Measurements from ENCODE around the gene CABP5. TPM values are rescaled to one million over a fixed set of nuclear protein-coding genes. Genes with fewer than 3 reads are reported as not detected.
"Not testable (repeated sequence)": the region's sequence is repeated elsewhere in the genome, so short reads cannot be mapped to it uniquely, and the experiment has no call there.

Gene CABP5
- total and polyA plus RNA-seq, 8 donors: not detected

DNA sequence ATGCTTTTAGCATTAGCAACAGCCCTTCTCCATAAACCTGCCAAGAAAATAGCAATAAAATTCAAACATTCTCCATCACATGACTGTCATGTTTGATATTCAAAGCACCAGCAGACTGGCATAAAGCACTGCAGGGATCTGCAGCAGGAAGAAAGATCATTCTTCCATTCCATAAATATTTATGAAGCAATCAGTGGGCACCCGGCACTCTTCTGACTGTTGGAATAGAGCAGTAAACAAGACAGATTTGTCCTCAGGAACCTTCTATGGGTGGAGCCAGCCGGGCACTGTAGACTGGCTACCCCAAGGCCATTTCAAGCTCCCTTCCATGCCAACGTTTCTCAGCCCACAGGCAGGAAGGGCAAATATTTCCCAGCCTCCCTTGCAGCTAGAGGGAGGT lies 41.2 kb upstream of the CABP5 start:
- Histone ChIP-seq H3K36me3 (no peaks in the 10 kb centered on the region), H3K27ac (no peak overlapping the region), H3K9me3 (no peaks in the 10 kb centered on the region), H3K27me3 (no peaks in the 10 kb centered on the region), H3K4me1 (no peaks in the 10 kb centered on the region), H3K4me3 (no peak overlapping the region)
- WGBS, 5 donors: 41 to 54% (median 49%) methylated on average over 3 of the region's 3 CpGs
- intact Hi-C loops (cut with DNase I; ENCODE audit: low total_unique reads): no loop called here
- TF ChIP-seq POLR2AphosphoS5 (IDR thresholded peaks at IDR 0.05): no peak
- no peak for TF ChIP-seq EP300 (IDR thresholded peaks at IDR 0.05)
- TF ChIP-seq POLR2A (IDR thresholded peaks at IDR 0.05): no peak
- TF ChIP-seq, protein P1, sequence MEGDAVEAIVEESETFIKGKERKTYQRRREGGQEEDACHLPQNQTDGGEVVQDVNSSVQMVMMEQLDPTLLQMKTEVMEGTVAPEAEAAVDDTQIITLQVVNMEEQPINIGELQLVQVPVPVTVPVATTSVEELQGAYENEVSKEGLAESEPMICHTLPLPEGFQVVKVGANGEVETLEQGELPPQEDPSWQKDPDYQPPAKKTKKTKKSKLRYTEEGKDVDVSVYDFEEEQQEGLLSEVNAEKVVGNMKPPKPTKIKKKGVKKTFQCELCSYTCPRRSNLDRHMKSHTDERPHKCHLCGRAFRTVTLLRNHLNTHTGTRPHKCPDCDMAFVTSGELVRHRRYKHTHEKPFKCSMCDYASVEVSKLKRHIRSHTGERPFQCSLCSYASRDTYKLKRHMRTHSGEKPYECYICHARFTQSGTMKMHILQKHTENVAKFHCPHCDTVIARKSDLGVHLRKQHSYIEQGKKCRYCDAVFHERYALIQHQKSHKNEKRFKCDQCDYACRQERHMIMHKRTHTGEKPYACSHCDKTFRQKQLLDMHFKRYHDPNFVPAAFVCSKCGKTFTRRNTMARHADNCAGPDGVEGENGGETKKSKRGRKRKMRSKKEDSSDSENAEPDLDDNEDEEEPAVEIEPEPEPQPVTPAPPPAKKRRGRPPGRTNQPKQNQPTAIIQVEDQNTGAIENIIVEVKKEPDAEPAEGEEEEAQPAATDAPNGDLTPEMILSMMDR (IDR thresholded peaks at IDR 0.05): no peak
- DNase-seq: no peak

DNA sequence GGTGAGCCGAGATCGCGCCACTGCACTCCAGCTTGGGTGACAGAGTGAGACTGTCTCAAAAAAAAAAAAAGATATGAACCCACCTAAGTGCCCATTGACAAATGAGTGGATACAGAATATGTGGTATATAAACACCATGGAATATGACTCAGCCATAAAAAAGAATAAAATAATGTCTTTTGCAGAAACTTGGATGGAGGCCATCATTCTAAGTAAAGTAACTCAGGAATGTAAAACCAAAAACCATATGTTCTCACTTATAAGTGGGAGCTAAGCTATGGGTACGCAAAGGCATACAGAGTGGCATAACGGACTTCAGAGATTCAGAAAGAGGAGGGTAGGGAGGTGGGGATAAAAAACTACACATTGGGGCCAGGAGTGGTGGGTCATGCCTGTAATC lies 37.2 kb upstream of the CABP5 start:
- H3K27me3 ChIP-seq: no peaks in the 10 kb centered on the region
- H3K4me1 ChIP-seq: no peaks in the 10 kb centered on the region
- WGBS, 5 donors: 86 to 97% (median 94%) methylated on average over 5 of the region's 5 CpGs
- TF ChIP-seq EP300 (IDR thresholded peaks at IDR 0.05) (no peak), POLR2AphosphoS5 (IDR thresholded peaks at IDR 0.05) (no peak)
- no peaks in the 10 kb centered on the region for H3K9me3 ChIP-seq
- H3K4me3 ChIP-seq: no peak overlapping the region
- H3K36me3 ChIP-seq: peaks cover 0 to 15% (median 2%) of the 10 kb centered on the region in 4 donors
- intact Hi-C loops (cut with DNase I; ENCODE audit: low total_unique reads): no loop called here
- no peak overlapping the region for H3K27ac ChIP-seq
- DNase-seq: no peak

DNA sequence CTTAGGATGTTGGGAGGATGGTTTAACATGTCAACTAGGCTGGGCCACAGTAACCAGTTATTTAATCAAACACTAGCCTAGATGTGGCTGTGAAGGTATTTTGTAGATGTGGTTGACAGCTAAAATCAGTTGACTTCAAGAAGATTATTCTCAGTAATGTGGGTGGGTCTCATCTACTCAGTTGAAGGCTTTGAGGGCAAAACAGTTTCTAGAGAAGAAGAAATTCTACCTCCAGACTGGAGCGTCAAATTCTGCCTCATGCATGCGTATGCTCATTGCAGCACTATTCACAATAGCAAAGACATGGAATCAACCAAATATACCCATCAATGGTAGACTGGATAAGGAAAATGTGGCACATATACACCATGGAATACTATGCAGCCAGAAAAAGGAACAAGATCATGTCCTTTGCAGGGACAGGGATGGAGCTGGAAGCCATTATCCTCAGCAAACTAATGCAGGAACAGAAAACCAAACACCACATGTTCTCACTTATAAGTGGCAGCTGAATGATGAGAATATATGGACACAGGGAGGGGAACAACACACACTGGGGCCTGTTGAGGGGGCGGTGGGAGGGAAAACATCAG lies 26.4 kb upstream of the CABP5 start:
- H3K36me3 ChIP-seq: peaks cover 0 to 49% (median 10%) of the 10 kb centered on the region in 4 donors
- intact Hi-C loops (cut with DNase I; ENCODE audit: low total_unique reads): not testable (repeated sequence)

DNA sequence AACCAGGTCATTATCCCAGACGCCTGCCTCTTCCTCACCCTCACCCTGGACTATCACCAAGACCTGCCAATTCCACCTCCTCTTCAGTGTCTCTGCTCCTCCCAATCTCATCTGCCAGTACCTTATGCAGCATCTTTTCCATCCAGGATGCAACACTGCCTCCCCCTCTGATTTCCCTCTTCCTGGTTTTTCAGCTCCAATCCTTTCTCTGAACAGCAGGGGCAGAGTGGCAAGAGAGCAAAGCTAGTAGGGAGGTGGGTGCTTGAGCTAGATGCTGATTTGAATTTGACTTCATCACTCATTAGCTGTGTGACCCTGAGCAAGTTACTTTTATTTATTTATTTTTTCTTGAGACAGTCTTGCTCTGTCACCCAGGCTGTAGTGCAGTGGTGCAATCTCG lies 25.6 kb upstream of the CABP5 start:
- H3K27ac ChIP-seq: no peak overlapping the region
- no peaks in the 10 kb centered on the region for H3K27me3 ChIP-seq
- no peak for TF ChIP-seq POLR2AphosphoS5 (IDR thresholded peaks at IDR 0.05)
- TF ChIP-seq EP300 (IDR thresholded peaks at IDR 0.05): no peak
- TF ChIP-seq, protein P1 (IDR thresholded peaks at IDR 0.05): no peak
- no peak for TF ChIP-seq POLR2A (IDR thresholded peaks at IDR 0.05)
- intact Hi-C loops (cut with DNase I; ENCODE audit: low total_unique reads): no loop called here
- no peaks in the 10 kb centered on the region for H3K4me1 ChIP-seq
- H3K4me3 ChIP-seq: no peak overlapping the region
- WGBS, 5 donors: 63 to 84% (median 67%) methylated on average over 2 of the region's 2 CpGs
- H3K9me3 ChIP-seq: no peaks in the 10 kb centered on the region
- no peak for DNase-seq
- peaks cover 0 to 54% (median 9%) of the 10 kb centered on the region in 4 donors for H3K36me3 ChIP-seq

More for the DNA sequence above, 26.4 kb upstream of the CABP5 start:
- H3K27me3 ChIP-seq, H3K9me3 ChIP-seq, H3K4me1 ChIP-seq, H3K4me3 ChIP-seq, H3K27ac ChIP-seq, DNase-seq: not testable (repeated sequence)
- WGBS, 5 donors: 88 to 97% (median 92%) methylated on average over 3 of the region's 3 CpGs

DNA sequence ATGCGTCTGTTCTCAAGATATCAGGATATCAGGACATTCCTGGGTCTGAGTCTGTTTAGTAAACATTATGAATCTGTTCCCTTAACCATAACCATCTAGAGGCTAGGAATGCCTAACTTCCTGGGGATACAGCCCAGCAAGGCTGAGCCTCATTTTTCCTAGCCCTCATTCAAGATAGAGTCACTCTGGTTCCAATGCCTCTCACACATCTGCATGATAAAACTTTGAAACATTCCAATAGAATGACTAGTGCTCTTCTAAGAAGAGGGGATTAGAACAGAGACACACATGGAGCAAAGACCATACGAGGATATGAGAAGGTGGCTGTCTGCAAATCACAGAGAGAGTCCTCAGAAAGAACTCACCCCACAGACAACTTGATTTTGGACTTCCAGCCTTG lies 20.6 kb upstream of the CABP5 start:
- H3K9me3 ChIP-seq: no peaks in the 10 kb centered on the region
- H3K27me3 ChIP-seq: peaks cover 0 to 22% (median 0%) of the 10 kb centered on the region in 3 donors
- no peaks in the 10 kb centered on the region for H3K4me1 ChIP-seq
- TF ChIP-seq POLR2AphosphoS5 (IDR thresholded peaks at IDR 0.05): no peak
- no peak for TF ChIP-seq POLR2A (IDR thresholded peaks at IDR 0.05)
- no peak for TF ChIP-seq EP300 (IDR thresholded peaks at IDR 0.05)
- TF ChIP-seq, protein P1 (IDR thresholded peaks at IDR 0.05): no peak
- no peak for DNase-seq
- 65 to 72% (median 70%) methylated on average over 2 of the region's 2 CpGs for WGBS, 5 donors
- intact Hi-C loops (cut with DNase I; ENCODE audit: low total_unique reads): no loop called here
- no peak overlapping the region for H3K27ac ChIP-seq
- H3K4me3 ChIP-seq: no peak overlapping the region
- H3K36me3 ChIP-seq: peaks cover 0 to 43% (median 0%) of the 10 kb centered on the region in 4 donors
